ENCODE results near the gene PPAN.

Gene PPAN

GRCh38 chr19:10091895-10092641 is 14.1 kb upstream of the PPAN start:
- DNase-seq, result no peak

GRCh38 chr19:10092648-10093294 is 13.4 kb upstream of the PPAN start:
- no peak for DNase-seq

- no peak for DNase-seq
These were observed 12.6 kb upstream of the PPAN start for GRCh38 chr19:10093295-10094186.

GRCh38 chr19:10095622-10095947 is 10.6 kb upstream of the PPAN start:
- no peak for DNase-seq

GRCh38 chr19:10095948-10096614 is 10.1 kb upstream of the PPAN start:
- DNase-seq, result peak in 55 of 56 donors; percentile 33 to 92 (median 79)

- peak in 6 of 56 donors; percentile 19 to 70 (median 54) for DNase-seq
These were observed 9.6 kb upstream of the PPAN start for GRCh38 chr19:10096615-10096963.

GRCh38 chr19:10100163-10100785 is 5.9 kb upstream of the PPAN start:
- no peak for DNase-seq

GRCh38 chr19:10102787-10103236 is 3.4 kb upstream of the PPAN start:
- DNase-seq, result no peak

GRCh38 chr19:10104130-10104513 is 2.0 kb upstream of the PPAN start:
- no peak for DNase-seq

- no peak for DNase-seq
These were observed 1.3 kb upstream of the PPAN start for GRCh38 chr19:10104665-10105508.

- DNase-seq, result no peak
These were observed 558 bp upstream of the PPAN start for GRCh38 chr19:10105509-10106099.

GRCh38 chr19:10107254-10107653 is 1.1 kb downstream of the PPAN start:
- no peak for DNase-seq

GRCh38 chr19:10107817-10108367 is 1.7 kb downstream of the PPAN start:
- no peak for DNase-seq

- DNase-seq, result no peak
These were observed 3.4 kb downstream of the PPAN start for GRCh38 chr19:10109528-10109927.

GRCh38 chr19:10110076-10110971 is 4.2 kb downstream of the PPAN start:
- DNase-seq, result no peak

GRCh38 chr19:10110972-10111317 is 4.8 kb downstream of the PPAN start:
- DNase-seq, result no peak

GRCh38 chr19:10111405-10111811 is 5.2 kb downstream of the PPAN start, which contains the start of gene P2RY11:
P2RY11 (plus strand) TSS chr19:10111693; CDS start chr19:10111722, 29 bp downstream.
- peak in 1 of 56 donors; percentile 38 for DNase-seq

GRCh38 chr19:10112037-10112761 is 6.0 kb downstream of the PPAN start:
- peak in 1 of 56 donors; percentile 17 for DNase-seq

All from amygdala (tissue), 56 donors.